Measurements from ENCODE around the gene RNF125. TPM values are rescaled to one million over a fixed set of nuclear protein-coding genes. Genes with fewer than 3 reads are reported as not detected.

RNF125 gene
- total RNA-seq, 1 donor from 2014 or later: 9.0 TPM

Other genes with a start within 250 kb of the RNF125 start
- gene TRAPPC8, start 75.7 kb upstream of the RNF125 start, total RNA-seq: 32.3 TPM
- gene RNF138, start 73.0 kb downstream of the RNF125 start, total RNA-seq: 12.0 TPM
- gene MEP1B, start 171.2 kb downstream of the RNF125 start, total RNA-seq: 1.3 TPM